A549 (cell line): Measurements from ENCODE around the gene R3HDM2.

Experiments used
- CBX2 ChIP-seq: fragments of 200-600 bp; sonication (generic); IDR thresholded peaks from 2 replicates; pipeline ENCODE4 v1.6.1; 2016; ENCODE audit warnings: low read depth, mild to moderate bottlenecking, borderline replicate concordance
- CHD4 ChIP-seq: fragments of 200-600 bp; sonication (generic); IDR thresholded peaks from 2 replicates; pipeline ENCODE4 v1.6.1; 2016; ENCODE audit warnings: antibody characterized with exemption, mild to moderate bottlenecking, borderline replicate concordance
- CTCF ChIP-seq: fragments of >200 bp; sonication (Bioruptor Twin); formaldehyde crosslinking; IDR thresholded peaks from 3 replicates; pipeline ENCODE4 v1.5.1; 2016
- EP300 ChIP-seq, 2 experiments: fragments of >200 bp; sonication (Bioruptor Twin); formaldehyde crosslinking; IDR thresholded peaks; 2 replicates in 1 of 2; 3 replicates in 1 of 2; pipeline ENCODE4 v1.6.1; 2016 to 2017
- JUNB ChIP-seq: fragments of >200 bp; sonication (Bioruptor Twin); formaldehyde crosslinking; IDR thresholded peaks from 2 replicates; pipeline ENCODE4 v1.6.1; 2016
- MAX ChIP-seq: IDR thresholded peaks from 2 replicates; pipeline ENCODE4 v1.6.1; 2012
- MYC ChIP-seq: IDR thresholded peaks from 2 replicates; pipeline ENCODE4 v1.6.1; 2012; ENCODE audit warnings: mild to moderate bottlenecking, inconsistent platforms, low read length, improper control_type of control experiment, borderline replicate concordance
- NFE2L2 ChIP-seq: fragments of 150-350 bp; conservative IDR thresholded peaks from 2 replicates; pipeline ENCODE4 v1.6.1; 2014; ENCODE audit warnings: low read length
- NPAS2 ChIP-seq: fragments of 250-450 bp; sonication (Bioruptor Pico); IDR thresholded peaks from 2 replicates; pipeline ENCODE4 v1.8.0; 2022; ENCODE audit warnings: mild to moderate bottlenecking, moderate library complexity, borderline replicate concordance
- POLR2A ChIP-seq: IDR thresholded peaks from 2 replicates; pipeline ENCODE4 v1.6.1; 2012; ENCODE audit warnings: mild to moderate bottlenecking, low read length
- REST ChIP-seq: fragments of 200-600 bp; sonication (generic); IDR thresholded peaks from 2 replicates; pipeline ENCODE4 v1.6.1; 2016; ENCODE audit warnings: antibody characterized with exemption, mild to moderate bottlenecking, moderate library complexity
- SMC3 ChIP-seq: fragments of >200 bp; sonication (Bioruptor Twin); formaldehyde crosslinking; IDR thresholded peaks from 3 replicates; pipeline ENCODE4 v1.6.1; 2018; ENCODE audit warnings: inconsistent platforms
- SREBF2 ChIP-seq: fragments of 450-650 bp; IDR thresholded peaks from 2 replicates; pipeline ENCODE4 v1.6.1; 2014; ENCODE audit warnings: mild to moderate bottlenecking, moderate library complexity
- USF2 ChIP-seq: fragments of 450-650 bp; IDR thresholded peaks from 2 replicates; pipeline ENCODE4 v1.6.1; 2014; ENCODE audit warnings: antibody characterized with exemption

- TF ChIP-seq NFE2L2 (no peak), CTCF (no peak), POLR2A (no peak), NPAS2 (no peak), EP300 (IDR thresholded peaks at IDR 0.05) (no peak), CHD4 (no peak), MYC (no peak), SREBF2 (no peak), MAX (no peak), JUNB (no peak), USF2 (no peak), REST (no peak), SMC3 (no peak), CBX2 (no peak)
Observed at GRCh38 chr12:57323416-57323815, 107.4 kb downstream of the R3HDM2 start.
